Activated CD8-positive, alpha-beta memory T cell treated with anti-CD3 and anti-CD28 coated beads, Interleukin-2, amount 50 U/mL, for 24 hours (primary cell): Measurements from ENCODE around the gene ADAR.

Experiments
- DNase-seq: peaks from one replicate; pipeline ENCODE4 v3.0.0-alpha.2; 2020; ENCODE audit errors: extremely low read depth

ADAR gene

GRCh38 chr1:154558720-154559465 lies 49.1 kb downstream of the ADAR start:
- peak; percentile 99 for DNase-seq

- no peak for DNase-seq
Measured at GRCh38 chr1:154557939-154558719, 49.9 kb downstream of the ADAR start, which contains the start of gene UBE2Q1. Gene UBE2Q1, minus strand, starts transcription at chr1:154558662. Its CDS starts 109 bp downstream, at chr1:154558553.

GRCh38 chr1:154557248-154557938 lies 50.6 kb downstream of the ADAR start:
- DNase-seq: no peak

GRCh38 chr1:154556422-154556821 lies 51.6 kb downstream of the ADAR start:
- DNase-seq: no peak

- DNase-seq: no peak
Measured at GRCh38 chr1:154553056-154554030, 54.6 kb downstream of the ADAR start.

- DNase-seq: no peak
Measured at GRCh38 chr1:154552036-154552435, 56.0 kb downstream of the ADAR start.

- no peak for DNase-seq
Measured at GRCh38 chr1:154551474-154551873, 56.5 kb downstream of the ADAR start.

- no peak for DNase-seq
Measured at GRCh38 chr1:154550657-154551056, 57.3 kb downstream of the ADAR start.

GRCh38 chr1:154550070-154550469 lies 57.9 kb downstream of the ADAR start:
- DNase-seq: no peak

- DNase-seq: no peak
Measured at GRCh38 chr1:154549202-154549770, 58.7 kb downstream of the ADAR start.

GRCh38 chr1:154548028-154548427 lies 60.0 kb downstream of the ADAR start:
- no peak for DNase-seq

GRCh38 chr1:154547105-154547732 lies 60.8 kb downstream of the ADAR start:
- no peak for DNase-seq

GRCh38 chr1:154546264-154547063 lies 61.5 kb downstream of the ADAR start:
- DNase-seq: no peak

GRCh38 chr1:154541231-154541630 lies 66.8 kb downstream of the ADAR start:
- DNase-seq: no peak

- no peak for DNase-seq
Measured at GRCh38 chr1:154539486-154540483, 68.2 kb downstream of the ADAR start.

GRCh38 chr1:154536570-154536969 lies 71.4 kb downstream of the ADAR start:
- DNase-seq: no peak

- no peak for DNase-seq
Measured at GRCh38 chr1:154533952-154534844, 73.8 kb downstream of the ADAR start.
